T-helper 2 cell (primary cell): ENCODE measurements around the gene SDK1.

Experiments
- DNase-seq, 5 experiments: peaks; one replicate each; pipeline versions ENCODE4 v3.0.0 to v3.0.0-alpha.2; 2012 to 2022

SDK1 gene

GRCh38 chr7:4006687-4007086 lies 705.6 kb downstream of the SDK1 start:
- no peak for DNase-seq

DNA sequence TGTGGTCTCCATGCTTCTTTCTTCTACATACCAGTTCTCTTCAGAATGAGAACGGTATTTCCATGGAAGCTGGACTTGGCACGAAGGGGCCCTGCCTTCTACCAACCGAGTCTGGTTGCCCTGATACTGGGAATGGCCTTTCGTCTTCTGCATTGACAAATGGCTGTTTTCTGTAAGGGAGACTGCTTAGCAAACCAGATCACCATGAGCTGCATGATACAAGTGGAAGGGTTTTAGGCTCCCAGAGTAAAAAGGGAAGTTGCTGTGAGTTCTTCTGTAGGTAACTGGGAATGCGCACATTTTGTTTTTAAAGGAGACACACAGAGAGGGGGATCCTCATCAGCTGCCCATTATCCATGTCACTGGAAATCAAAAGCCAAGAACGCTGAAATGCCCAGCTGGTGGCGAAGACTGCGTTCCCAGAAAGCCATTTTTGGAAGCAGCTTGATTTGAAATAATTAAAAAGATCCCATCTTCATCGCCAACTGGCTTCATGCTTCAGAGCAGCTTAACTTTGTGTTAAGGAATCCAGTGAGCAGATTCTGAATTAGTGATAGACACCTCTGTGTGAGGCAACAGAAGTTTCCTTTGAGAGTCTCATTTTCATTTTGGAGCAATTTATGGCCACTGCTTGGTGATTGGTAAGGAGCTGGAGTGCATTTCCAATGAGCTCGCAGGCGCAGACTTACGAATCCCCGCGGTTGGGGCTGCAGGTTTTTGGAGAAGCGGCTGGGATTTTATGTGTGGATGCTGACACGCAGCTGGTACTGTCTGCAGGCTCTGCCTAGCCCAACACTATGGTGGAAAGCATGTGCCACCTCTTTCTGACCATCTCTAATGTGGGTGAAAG lies 708.4 kb downstream of the SDK1 start:
- no peak for DNase-seq

- no peak for DNase-seq
These were observed 709.1 kb downstream of the SDK1 start for GRCh38 chr7:4010061-4010605.

GRCh38 chr7:4010923-4011656 lies 710.0 kb downstream of the SDK1 start:
- no peak for DNase-seq

GRCh38 chr7:4013793-4014192 lies 712.7 kb downstream of the SDK1 start:
- DNase-seq: no peak

DNA sequence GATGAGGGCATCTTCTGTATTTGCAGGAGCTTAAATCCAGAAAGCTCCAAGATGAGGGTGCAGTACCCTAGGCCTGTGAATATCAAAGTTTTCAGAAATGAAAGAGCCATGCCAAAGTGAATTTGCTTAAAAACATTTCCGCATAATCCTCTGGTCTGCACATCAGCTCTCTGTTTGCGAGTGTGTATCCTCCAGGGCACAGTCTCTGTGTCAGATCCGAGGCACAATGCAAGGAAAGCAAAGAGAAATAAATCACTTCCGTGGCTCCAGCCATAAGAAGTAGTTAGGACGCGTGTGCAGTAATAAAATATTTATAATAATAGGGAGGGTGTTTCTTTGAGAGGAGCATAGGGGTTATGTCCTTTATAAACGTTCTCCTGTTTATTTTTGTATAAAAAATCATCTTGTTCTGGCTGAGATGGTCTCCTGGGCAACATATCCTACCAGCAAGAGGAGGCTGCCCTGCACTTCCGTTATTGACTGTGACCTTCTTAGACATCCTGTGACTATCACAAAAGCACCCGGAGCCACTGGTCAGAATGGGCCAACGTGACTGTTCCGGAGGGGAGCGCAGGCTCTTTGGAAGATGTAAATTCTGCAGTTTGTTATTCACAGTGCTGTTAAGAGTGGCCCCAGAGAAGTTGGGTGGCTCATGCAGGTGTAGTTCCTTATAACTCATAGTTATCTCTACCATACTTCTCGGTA lies 713.4 kb downstream of the SDK1 start:
- DNase-seq: no peak

DNA sequence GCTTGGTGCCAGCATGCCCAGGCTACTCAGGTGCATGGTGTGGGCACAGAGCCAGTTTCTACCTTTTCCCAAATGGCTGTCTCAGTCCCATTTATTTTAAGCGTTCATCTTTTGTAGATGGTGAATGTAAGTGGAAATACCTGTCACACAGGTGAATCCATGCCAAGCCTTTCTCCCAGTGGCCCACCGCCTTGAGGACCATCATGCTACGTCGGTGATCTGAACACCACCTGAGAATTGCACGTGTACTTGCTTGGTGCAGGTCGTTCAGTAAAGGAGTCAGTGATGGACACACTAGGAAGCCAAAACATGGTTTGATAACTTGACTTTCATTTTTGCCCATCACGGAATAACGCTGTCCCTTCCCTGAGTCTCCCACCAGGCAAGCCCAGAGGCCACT lies 714.3 kb downstream of the SDK1 start:
- no peak for DNase-seq

GRCh38 chr7:4015996-4016395 lies 714.9 kb downstream of the SDK1 start:
- DNase-seq: no peak

DNA sequence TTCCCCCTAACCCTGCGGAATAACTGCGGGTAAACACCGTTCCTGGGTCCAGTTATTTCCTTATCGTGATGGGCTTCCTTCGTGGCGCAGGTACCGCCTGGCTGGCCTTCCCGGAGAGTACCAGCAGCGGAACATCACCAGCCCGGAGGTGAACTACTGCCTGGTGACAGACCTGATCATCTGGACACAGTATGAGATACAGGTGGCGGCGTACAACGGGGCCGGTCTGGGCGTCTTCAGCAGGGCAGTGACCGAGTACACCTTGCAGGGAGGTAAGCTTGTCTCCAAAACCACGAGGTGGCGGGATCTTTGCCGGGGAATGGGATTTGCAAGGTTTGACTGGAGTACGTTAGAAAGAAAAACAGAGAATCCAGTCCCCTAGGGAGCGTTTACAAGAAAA lies 716.0 kb downstream of the SDK1 start:
- no peak for DNase-seq

GRCh38 chr7:4017785-4018184 lies 716.7 kb downstream of the SDK1 start:
- DNase-seq: no peak

GRCh38 chr7:4018601-4019316 lies 717.7 kb downstream of the SDK1 start:
- no peak for DNase-seq

DNA sequence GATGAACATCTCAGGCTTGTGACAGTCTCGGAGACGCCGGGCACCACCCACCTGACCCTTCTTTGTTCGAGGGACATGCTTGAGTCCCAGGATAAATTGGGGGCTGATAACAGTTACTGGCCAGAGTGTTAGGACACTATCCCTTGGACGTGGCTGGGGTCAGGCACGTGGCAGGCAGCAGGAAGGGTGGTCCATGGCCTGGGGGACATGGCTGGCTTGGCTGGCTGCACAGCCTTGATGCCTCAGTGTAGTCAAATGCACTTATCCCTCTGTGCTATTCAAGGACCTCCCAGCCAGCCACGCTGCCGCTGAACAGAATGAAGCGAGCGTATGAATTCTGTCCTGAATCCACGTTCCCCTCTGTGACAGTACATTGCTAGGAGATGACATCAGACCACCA lies 719.0 kb downstream of the SDK1 start:
- DNase-seq: no peak

GRCh38 chr7:4021413-4021812 lies 720.4 kb downstream of the SDK1 start:
- DNase-seq: no peak

DNA sequence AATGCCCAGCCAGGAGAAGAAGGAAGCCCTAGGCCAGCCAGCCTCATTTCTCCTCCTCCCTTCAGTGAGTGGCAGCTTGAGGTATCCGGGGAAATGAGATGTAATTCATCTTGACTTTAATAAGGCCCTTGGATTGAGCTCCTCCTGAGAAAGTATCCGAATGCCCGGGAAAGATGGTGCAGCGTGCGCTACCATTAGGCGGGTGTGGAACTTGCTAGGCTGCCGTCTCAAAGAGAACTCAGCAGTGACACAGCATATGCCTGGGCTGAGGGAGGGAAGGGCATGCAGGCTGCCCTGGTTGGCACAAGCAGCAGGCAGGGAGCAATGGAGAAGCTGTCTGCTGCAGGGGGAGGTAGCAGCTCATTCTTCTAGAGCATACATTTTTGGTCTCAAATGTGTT lies 721.2 kb downstream of the SDK1 start:
- DNase-seq: no peak

DNA sequence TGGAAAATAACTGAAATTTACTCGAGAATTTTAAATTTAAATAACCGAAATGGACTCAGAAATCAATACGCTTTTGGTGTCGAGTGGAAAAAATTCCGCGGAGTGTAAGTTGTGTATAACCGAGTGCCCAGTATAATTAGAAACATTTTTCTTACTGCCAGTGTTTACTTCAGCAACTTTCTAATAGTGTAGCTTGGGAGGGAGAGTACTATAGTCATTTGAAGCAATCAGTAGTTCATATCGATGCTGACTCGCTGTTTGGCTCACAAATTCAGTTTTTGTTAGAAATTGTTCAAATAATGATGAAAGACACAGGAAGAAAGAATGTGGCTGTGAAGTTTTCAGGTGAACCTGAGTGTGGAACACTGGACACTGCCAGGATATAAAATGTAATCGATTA lies 722.5 kb downstream of the SDK1 start:
- no peak for DNase-seq

GRCh38 chr7:4024133-4024532 lies 723.1 kb downstream of the SDK1 start:
- DNase-seq: no peak

GRCh38 chr7:4024806-4025205 lies 723.8 kb downstream of the SDK1 start:
- DNase-seq: no peak

DNA sequence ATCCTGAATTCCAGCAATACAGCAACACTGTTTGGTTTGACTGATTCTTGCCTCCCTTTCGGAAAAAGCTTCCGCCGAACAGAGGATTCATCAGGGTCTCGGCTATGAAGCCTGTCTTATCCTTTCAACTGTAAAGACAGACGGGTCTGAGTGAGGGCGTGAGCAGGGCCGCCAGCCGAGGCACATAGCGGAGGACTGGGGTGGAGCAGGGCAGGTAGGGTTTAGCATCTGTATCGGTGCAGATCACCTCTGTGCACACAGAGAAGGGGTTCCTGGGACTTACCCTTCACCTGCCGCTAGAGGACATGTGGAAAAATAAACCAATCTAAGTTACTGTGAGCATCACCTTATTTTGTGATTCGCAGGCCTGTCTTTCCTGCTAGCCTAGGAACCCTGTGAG lies 724.2 kb downstream of the SDK1 start:
- no peak for DNase-seq

DNA sequence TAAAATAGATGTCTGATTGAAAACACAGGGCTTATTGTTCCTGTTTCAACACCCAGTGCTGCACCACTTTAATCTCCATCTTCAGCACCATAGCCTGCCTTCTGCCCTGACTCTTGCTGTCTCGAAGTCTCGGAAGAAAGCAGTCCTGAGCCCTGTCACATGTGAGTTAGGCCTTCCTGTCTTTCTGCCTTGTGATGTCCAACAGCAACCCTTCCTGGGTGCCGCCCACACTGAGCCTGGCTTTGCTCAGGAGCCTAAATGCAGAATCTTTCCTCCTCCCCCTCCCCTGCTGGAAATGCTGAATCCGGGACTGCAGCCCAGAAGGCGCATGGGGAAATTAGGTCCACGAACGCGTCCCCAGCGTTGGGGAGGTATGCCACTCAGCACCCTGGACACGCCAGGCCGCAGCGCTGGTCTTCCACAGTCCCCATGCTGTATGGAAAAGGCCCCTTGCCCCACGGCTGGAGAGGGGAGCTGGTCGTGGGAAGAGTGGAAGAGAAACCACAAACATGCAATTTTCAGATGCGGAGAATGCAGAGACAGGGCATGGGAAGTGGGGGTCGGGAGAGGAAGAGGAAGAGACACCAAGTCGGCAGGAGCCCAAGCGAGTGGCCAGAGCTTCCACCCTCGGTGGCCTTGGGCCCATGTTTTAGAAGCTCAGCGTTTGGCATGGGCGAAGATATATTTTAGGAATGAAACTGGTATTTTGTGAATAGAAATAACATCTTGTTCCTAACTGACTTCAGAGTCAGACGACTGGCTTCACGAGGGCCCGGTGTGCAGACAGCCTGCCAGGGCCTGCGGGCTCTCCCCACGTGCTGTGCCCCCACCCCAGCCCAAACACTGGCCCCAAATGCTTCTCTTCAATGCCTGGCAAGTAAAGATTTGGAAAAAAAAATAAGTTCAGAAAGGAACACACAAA lies 724.9 kb downstream of the SDK1 start:
- no peak for DNase-seq

- DNase-seq: no peak
These were observed 726.0 kb downstream of the SDK1 start for GRCh38 chr7:4026941-4027486.

- DNase-seq: no peak
These were observed 727.2 kb downstream of the SDK1 start for GRCh38 chr7:4028221-4028620.
